Activated CD8-positive, alpha-beta T cell treated with anti-CD3 and anti-CD28 coated beads for 36 hours (primary cell): Measurements from ENCODE around the gene PRKCB. TPM values are rescaled to one million over a fixed set of nuclear protein-coding genes. Genes with fewer than 3 reads are reported as not detected.

ENCODE experiments used
- ATAC-seq: fragments of 200-7000 bp; cut with Tn5 transposase; one replicate; pipeline ENCODE4 v1.10.0; 2021; ENCODE audit warnings: mild to moderate bottlenecking, moderate library complexity
- CTCF ChIA-PET: fragments of 350-600 bp; sonication (Branson Sonifier 250); formaldehyde crosslinking; loops from one replicate; lab custom pipeline; 2021; ENCODE audit warnings: antibody characterized with exemption; lab: Charles Lee
- POLR2A ChIA-PET: fragments of 350-600 bp; sonication (Branson Sonifier 250); formaldehyde crosslinking; loops from one replicate; lab custom pipeline; 2021; ENCODE audit warnings: antibody characterized with exemption; lab: Charles Lee
- DNase-seq: peaks from one replicate; pipeline ENCODE4 v3.0.0-alpha.2; 2020
- H3K27ac Mint-ChIP-seq: one replicate; pipeline ENCODE4 v1.8.0; 2021; ENCODE audit warnings: mild to moderate bottlenecking, mixed read lengths
- H3K27me3 Mint-ChIP-seq: one replicate; pipeline ENCODE4 v1.8.0; 2021; ENCODE audit warnings: mixed read lengths
- H3K36me3 Mint-ChIP-seq: one replicate; pipeline ENCODE4 v1.8.0; 2021; ENCODE audit warnings: low read depth, mixed read lengths
- H3K4me1 Mint-ChIP-seq: one replicate; pipeline ENCODE4 v1.8.0; 2021; ENCODE audit warnings: low read depth, mixed read lengths
- H3K4me3 Mint-ChIP-seq: one replicate; pipeline ENCODE4 v1.8.0; 2021; ENCODE audit warnings: mild to moderate bottlenecking, moderate library complexity, mixed read lengths
- H3K9me3 Mint-ChIP-seq: one replicate; pipeline ENCODE4 v1.8.0; 2021; ENCODE audit warnings: mixed read lengths
- CTCF ChIP-seq: fragments of 200-600 bp; IDR thresholded peaks from one replicate; pipeline ENCODE4 v1.8.0; 2022; ENCODE audit warnings: antibody characterized with exemption, mild to moderate bottlenecking
- intact Hi-C: fragments of 100-400 bp; cut with micrococcal nuclease; formaldehyde crosslinking; loops from one replicate; pipeline ENCODE4 v1.10.0; 2022
- total RNA-seq, 2 experiments: library from RNA; stranded (reverse); gene quantifications; one replicate each; pipeline ENCODE4 v1.2.3, GENCODE V29; 2021

The PRKCB gene
- total RNA-seq, 2 experiments from 2014 or later: 101 to 105 TPM

- ATAC-seq (no peak), DNase-seq (no peak)
- CTCF ChIA-PET: no interaction called here
- TF ChIP-seq CTCF: no peak
- H3K27ac Mint-ChIP-seq: peak overlapping the region; percentile 52
- POLR2A ChIA-PET: interaction anchor here (0.5 kb wide), 1 partner anchor 231 kb away, joined by 3 read pairs; no protein-coding TSS in a partner anchor
- H3K27me3 Mint-ChIP-seq: no peaks in the 10 kb centered on the region
- intact Hi-C loops: no loop called here
- H3K9me3 Mint-ChIP-seq: no peaks in the 10 kb centered on the region
- H3K4me1 Mint-ChIP-seq: peaks cover 36% of the 10 kb centered on the region
- H3K4me3 Mint-ChIP-seq: no peak overlapping the region
- peaks cover 27% of the 10 kb centered on the region for H3K36me3 Mint-ChIP-seq
These were observed 356.2 kb downstream of the PRKCB start for GRCh38 chr16:24191876-24192402.

GRCh38 chr16:24195221-24195620, 359.4 kb downstream of the PRKCB start:
- no peak for TF ChIP-seq CTCF
- Mint-ChIP-seq H3K36me3 (peaks cover 22% of the 10 kb centered on the region), H3K27ac (no peak overlapping the region), H3K4me1 (peaks cover 21% of the 10 kb centered on the region), H3K27me3 (no peaks in the 10 kb centered on the region), H3K4me3 (no peak overlapping the region), H3K9me3 (no peaks in the 10 kb centered on the region)
- POLR2A ChIA-PET: no interaction called here
- ATAC-seq (no peak), DNase-seq (no peak)
- intact Hi-C loops: no loop called here
- CTCF ChIA-PET: no interaction called here

- POLR2A ChIA-PET: no interaction called here
- Mint-ChIP-seq H3K9me3 (no peaks in the 10 kb centered on the region), H3K4me1 (peaks cover 3% of the 10 kb centered on the region), H3K27ac (peak overlapping the region; percentile 1), H3K27me3 (no peaks in the 10 kb centered on the region), H3K36me3 (peaks cover 15% of the 10 kb centered on the region), H3K4me3 (no peak overlapping the region)
- intact Hi-C loops: no loop called here
- CTCF ChIA-PET: no interaction called here
- DNase-seq: no peak
- ATAC-seq: peak; percentile 55
- no peak for TF ChIP-seq CTCF
These were observed 363.2 kb downstream of the PRKCB start for GRCh38 chr16:24198807-24199533.

- TF ChIP-seq CTCF: no peak
- ChIA-PET POLR2A (interaction anchor here (0.6 kb wide), 1 partner anchor 524 kb away, joined by 3 read pairs; no protein-coding TSS in a partner anchor), CTCF (interaction anchor here (1.0 to 2.1 kb wide), 2 partner anchors 21 to 49 kb away, joined by 4 to 6 read pairs; no protein-coding TSS in a partner anchor)
- peaks cover 18% of the 10 kb centered on the region for H3K36me3 Mint-ChIP-seq
- DNase-seq (no peak), ATAC-seq (no peak)
- H3K27me3 Mint-ChIP-seq: no peaks in the 10 kb centered on the region
- intact Hi-C loops: no loop called here
- no peak overlapping the region for H3K4me3 Mint-ChIP-seq
- H3K9me3 Mint-ChIP-seq: no peaks in the 10 kb centered on the region
- H3K4me1 Mint-ChIP-seq: peaks cover 3% of the 10 kb centered on the region
- no peak overlapping the region for H3K27ac Mint-ChIP-seq
These were observed 367.9 kb downstream of the PRKCB start for GRCh38 chr16:24203675-24204074.

GRCh38 chr16:24204150-24204665, 368.4 kb downstream of the PRKCB start:
- peaks cover 20% of the 10 kb centered on the region for H3K36me3 Mint-ChIP-seq
- no peak overlapping the region for H3K4me3 Mint-ChIP-seq
- DNase-seq (no peak), ATAC-seq (no peak)
- no peak overlapping the region for H3K27ac Mint-ChIP-seq
- no peak for TF ChIP-seq CTCF
- no peaks in the 10 kb centered on the region for H3K27me3 Mint-ChIP-seq
- peaks cover 1% of the 10 kb centered on the region for H3K4me1 Mint-ChIP-seq
- no peaks in the 10 kb centered on the region for H3K9me3 Mint-ChIP-seq
- ChIA-PET CTCF (interaction anchor here (1.0 to 2.1 kb wide), 2 partner anchors 22 to 48 kb away, joined by 4 to 6 read pairs; no protein-coding TSS in a partner anchor), POLR2A (interaction anchor here (0.6 kb wide), 1 partner anchor 525 kb away, joined by 3 read pairs; no protein-coding TSS in a partner anchor)
- intact Hi-C loops: no loop called here
